NB4 (cell line): ENCODE measurements around the gene PLEKHG7.

ENCODE experiments used
- MYC ChIP-seq: IDR thresholded peaks from 2 replicates; pipeline ENCODE4 v1.6.1; 2011; ENCODE audit warnings: low read depth, low read length
- POLR2A ChIP-seq: IDR thresholded peaks from 2 replicates; pipeline ENCODE4 v1.6.1; 2011; ENCODE audit warnings: mild to moderate bottlenecking; ENCODE audit not compliant: insufficient read length; ENCODE audit errors: extremely low read depth
- TF ChIP-seq, protein P1 (sequence below): IDR thresholded peaks from one replicate; pipeline ENCODE4 v1.5.1; 2012; ENCODE audit warnings: low read depth, low read length
- TF ChIP-seq, protein P2 (sequence below): IDR thresholded peaks from 2 replicates; pipeline ENCODE4 v1.6.1; 2011; ENCODE audit warnings: low read depth, low read length

DNA sequence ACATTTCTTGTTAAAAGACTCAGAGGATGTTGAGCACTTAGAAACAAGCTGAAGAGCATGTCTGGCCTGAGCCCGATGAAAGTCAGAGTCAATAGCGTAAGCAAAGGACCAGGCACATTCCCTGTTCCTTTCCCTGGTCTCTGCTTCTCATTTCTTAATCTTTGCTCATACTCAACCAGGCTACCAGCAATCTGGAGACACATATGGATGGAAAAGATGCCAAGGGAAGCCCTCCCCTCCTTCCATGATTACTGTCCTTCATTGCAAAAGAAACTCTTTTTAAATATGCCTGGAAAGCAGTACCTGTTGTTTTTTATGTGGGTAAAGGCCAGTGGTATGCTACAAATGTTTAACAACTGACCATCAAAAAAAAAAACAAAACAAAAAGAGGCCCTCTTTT lies 44.2 kb upstream of the PLEKHG7 start:
- no peak for TF ChIP-seq POLR2A
- TF ChIP-seq, protein P1, sequence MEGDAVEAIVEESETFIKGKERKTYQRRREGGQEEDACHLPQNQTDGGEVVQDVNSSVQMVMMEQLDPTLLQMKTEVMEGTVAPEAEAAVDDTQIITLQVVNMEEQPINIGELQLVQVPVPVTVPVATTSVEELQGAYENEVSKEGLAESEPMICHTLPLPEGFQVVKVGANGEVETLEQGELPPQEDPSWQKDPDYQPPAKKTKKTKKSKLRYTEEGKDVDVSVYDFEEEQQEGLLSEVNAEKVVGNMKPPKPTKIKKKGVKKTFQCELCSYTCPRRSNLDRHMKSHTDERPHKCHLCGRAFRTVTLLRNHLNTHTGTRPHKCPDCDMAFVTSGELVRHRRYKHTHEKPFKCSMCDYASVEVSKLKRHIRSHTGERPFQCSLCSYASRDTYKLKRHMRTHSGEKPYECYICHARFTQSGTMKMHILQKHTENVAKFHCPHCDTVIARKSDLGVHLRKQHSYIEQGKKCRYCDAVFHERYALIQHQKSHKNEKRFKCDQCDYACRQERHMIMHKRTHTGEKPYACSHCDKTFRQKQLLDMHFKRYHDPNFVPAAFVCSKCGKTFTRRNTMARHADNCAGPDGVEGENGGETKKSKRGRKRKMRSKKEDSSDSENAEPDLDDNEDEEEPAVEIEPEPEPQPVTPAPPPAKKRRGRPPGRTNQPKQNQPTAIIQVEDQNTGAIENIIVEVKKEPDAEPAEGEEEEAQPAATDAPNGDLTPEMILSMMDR: no peak
- TF ChIP-seq MYC: no peak
- TF ChIP-seq, protein P2, sequence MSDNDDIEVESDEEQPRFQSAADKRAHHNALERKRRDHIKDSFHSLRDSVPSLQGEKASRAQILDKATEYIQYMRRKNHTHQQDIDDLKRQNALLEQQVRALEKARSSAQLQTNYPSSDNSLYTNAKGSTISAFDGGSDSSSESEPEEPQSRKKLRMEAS: no peak
